ENCODE results near the gene CCND2.

GRCh38 chr12:4267704-4268328, 5.7 kb upstream of the CCND2 start:
- TF ChIP-seq ZNF266 (tag by site-specific recombination; IDR thresholded peaks at IDR 0.05; ENCODE audit: low read depth) (no peak), YY1 (tag by site-specific recombination; IDR thresholded peaks at IDR 0.05) (no peak), ZNF37A (tag by site-specific recombination; IDR thresholded peaks at IDR 0.05) (no peak), ZNF10 (tag by site-specific recombination; IDR thresholded peaks at IDR 0.05) (no peak), ZNF521 (tag by site-specific recombination; IDR thresholded peaks at IDR 0.05) (no peak), ZNF239 (tag by site-specific recombination; IDR thresholded peaks at IDR 0.05) (no peak), ZNF529 (tag by site-specific recombination; IDR thresholded peaks at IDR 0.05; ENCODE audit: insufficient replicate concordance) (no peak)
- TF ChIP-seq, protein P1, sequence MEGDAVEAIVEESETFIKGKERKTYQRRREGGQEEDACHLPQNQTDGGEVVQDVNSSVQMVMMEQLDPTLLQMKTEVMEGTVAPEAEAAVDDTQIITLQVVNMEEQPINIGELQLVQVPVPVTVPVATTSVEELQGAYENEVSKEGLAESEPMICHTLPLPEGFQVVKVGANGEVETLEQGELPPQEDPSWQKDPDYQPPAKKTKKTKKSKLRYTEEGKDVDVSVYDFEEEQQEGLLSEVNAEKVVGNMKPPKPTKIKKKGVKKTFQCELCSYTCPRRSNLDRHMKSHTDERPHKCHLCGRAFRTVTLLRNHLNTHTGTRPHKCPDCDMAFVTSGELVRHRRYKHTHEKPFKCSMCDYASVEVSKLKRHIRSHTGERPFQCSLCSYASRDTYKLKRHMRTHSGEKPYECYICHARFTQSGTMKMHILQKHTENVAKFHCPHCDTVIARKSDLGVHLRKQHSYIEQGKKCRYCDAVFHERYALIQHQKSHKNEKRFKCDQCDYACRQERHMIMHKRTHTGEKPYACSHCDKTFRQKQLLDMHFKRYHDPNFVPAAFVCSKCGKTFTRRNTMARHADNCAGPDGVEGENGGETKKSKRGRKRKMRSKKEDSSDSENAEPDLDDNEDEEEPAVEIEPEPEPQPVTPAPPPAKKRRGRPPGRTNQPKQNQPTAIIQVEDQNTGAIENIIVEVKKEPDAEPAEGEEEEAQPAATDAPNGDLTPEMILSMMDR (tag by site-specific recombination; IDR thresholded peaks at IDR 0.05): no peak
- TF ChIP-seq, protein P2, sequence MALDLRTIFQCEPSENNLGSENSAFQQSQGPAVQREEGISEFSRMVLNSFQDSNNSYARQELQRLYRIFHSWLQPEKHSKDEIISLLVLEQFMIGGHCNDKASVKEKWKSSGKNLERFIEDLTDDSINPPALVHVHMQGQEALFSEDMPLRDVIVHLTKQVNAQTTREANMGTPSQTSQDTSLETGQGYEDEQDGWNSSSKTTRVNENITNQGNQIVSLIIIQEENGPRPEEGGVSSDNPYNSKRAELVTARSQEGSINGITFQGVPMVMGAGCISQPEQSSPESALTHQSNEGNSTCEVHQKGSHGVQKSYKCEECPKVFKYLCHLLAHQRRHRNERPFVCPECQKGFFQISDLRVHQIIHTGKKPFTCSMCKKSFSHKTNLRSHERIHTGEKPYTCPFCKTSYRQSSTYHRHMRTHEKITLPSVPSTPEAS (tag by site-specific recombination; IDR thresholded peaks at IDR 0.05): no peak

All from HEK293 (cell line).